ENCODE data around the gene UGT1A3.

The UGT1A3 gene

DNA sequence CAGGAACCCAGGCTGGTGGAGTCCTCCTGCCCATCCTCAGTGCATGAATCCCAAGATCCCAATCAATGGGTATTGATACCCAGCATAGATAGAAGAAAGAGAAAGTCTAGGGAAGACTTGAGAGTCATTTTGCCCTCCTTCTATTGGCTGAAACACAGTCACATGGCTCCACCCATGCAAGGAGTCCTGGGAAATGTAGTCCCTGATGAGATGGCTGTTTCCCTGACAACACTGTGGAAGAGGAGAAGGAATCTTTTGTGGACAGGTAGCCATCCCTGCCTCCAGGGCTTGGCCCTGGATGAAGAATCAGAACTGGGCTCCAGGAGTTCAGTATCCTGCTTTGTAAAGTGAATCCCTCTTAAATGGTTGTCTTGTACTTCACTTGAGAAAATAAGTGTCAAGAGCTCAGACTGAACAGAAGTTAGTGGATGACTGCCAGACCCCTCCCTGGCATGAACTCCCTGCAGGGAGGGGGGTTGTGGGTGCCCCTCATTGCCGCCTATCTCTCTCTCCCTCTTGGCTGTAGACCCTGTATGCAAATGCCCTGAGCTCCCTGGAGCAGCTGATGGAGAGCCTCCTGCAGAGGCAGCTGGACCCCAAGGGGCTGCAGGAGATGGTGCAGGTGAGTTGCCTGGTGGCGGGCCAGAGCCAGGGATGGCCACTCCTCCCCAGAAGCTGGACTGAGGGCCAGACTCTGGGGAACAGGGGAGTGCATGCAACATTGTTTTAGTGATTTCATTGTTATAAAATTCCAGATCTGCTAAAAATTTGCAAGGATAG, 85.4 kb downstream of the UGT1A3 start:
- H3K4me2 ChIP-seq (ENCODE audit: insufficient read depth, low read length) = no peak overlapping the region
- no peaks in the 10 kb centered on the region for H3K79me2 ChIP-seq (ENCODE audit: insufficient read depth, low read length)
- H4K20me1 ChIP-seq (ENCODE audit: insufficient read depth, low read length) = no peaks in the 10 kb centered on the region
- H3K4me3 ChIP-seq (ENCODE audit: low read depth in 1 of 2, low read length in 2 of 2) = no peak overlapping the region
- no peak for DNase-seq
- no peak for TF ChIP-seq CTCF (IDR thresholded peaks at IDR 0.05; ENCODE audit: borderline replicate concordance, extremely low read depth, low read length, poor library complexity, severe bottlenecking)
- TF ChIP-seq EZH2 (IDR thresholded peaks at IDR 0.05; ENCODE audit: borderline replicate concordance, low read depth, low read length, severe bottlenecking) = no peak
- H3K4me1 ChIP-seq (ENCODE audit: insufficient read depth, low read length) = no peaks in the 10 kb centered on the region
- H2AFZ ChIP-seq (ENCODE audit: low read depth, low read length) = no peak overlapping the region
- no peaks in the 10 kb centered on the region for H3K36me3 ChIP-seq (ENCODE audit: insufficient read depth, low read length)
- H3K9me3 ChIP-seq (ENCODE audit: insufficient read depth, low read length, severe bottlenecking) = no peaks in the 10 kb centered on the region
- ATAC-seq (ENCODE audit: insufficient read depth, low read depth) = no peak
- H3K27me3 ChIP-seq (ENCODE audit: insufficient read depth, low read length, poor library complexity) = peaks cover 20% of the 10 kb centered on the region
- H3K9ac ChIP-seq (ENCODE audit: low read depth, low read length) = no peak overlapping the region
- H3K27ac ChIP-seq (ENCODE audit: low read length) = no peak overlapping the region

DNA sequence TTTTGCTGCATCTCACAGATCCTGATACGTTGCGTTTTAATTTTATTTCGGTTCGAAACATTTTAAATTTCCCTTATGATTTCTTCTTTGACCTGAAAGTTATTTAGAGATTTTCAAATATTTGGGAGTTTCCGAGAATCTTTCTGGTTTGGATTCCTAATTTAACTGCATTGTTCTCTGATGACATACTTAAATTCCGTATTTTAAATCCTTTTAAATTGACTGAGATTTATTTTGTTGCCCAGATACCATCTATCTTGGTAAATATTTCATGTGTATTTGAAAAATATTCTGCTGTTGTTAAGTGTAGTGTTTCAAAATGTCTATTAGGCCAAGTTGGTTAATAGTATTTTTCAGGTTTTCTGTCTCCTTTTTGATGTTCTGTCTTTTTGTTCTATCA, 87.0 kb downstream of the UGT1A3 start:
- Histone ChIP-seq H3K4me3 (ENCODE audit: low read depth in 1 of 2, low read length in 2 of 2) (no peak overlapping the region), H4K20me1 (ENCODE audit: insufficient read depth, low read length) (no peaks in the 10 kb centered on the region), H3K79me2 (ENCODE audit: insufficient read depth, low read length) (no peaks in the 10 kb centered on the region), H3K27me3 (ENCODE audit: insufficient read depth, low read length, poor library complexity) (peaks cover 13% of the 10 kb centered on the region), H2AFZ (ENCODE audit: low read depth, low read length) (no peak overlapping the region), H3K36me3 (ENCODE audit: insufficient read depth, low read length) (no peaks in the 10 kb centered on the region), H3K4me1 (ENCODE audit: insufficient read depth, low read length) (no peaks in the 10 kb centered on the region), H3K4me2 (ENCODE audit: insufficient read depth, low read length) (no peak overlapping the region), H3K9me3 (ENCODE audit: insufficient read depth, low read length, severe bottlenecking) (no peaks in the 10 kb centered on the region), H3K27ac (ENCODE audit: low read length) (no peak overlapping the region), H3K9ac (ENCODE audit: low read depth, low read length) (no peak overlapping the region)
- ATAC-seq (ENCODE audit: insufficient read depth, low read depth) = no peak
- no peak for DNase-seq
- no peak for TF ChIP-seq CTCF (IDR thresholded peaks at IDR 0.05; ENCODE audit: borderline replicate concordance, extremely low read depth, low read length, poor library complexity, severe bottlenecking)
- TF ChIP-seq EZH2 (IDR thresholded peaks at IDR 0.05; ENCODE audit: borderline replicate concordance, low read depth, low read length, severe bottlenecking) = no peak

- no peak for DNase-seq
- Histone ChIP-seq H3K4me3 (ENCODE audit: low read depth in 1 of 2, low read length in 2 of 2) (no peak overlapping the region), H3K36me3 (ENCODE audit: insufficient read depth, low read length) (no peaks in the 10 kb centered on the region)
Observed at GRCh38 chr2:233816334-233816733, 87.5 kb downstream of the UGT1A3 start.

More at GRCh38 chr2:233816334-233816733, 87.5 kb downstream of the UGT1A3 start:
- no peak for ATAC-seq (ENCODE audit: insufficient read depth, low read depth)
- Histone ChIP-seq H3K9me3 (ENCODE audit: insufficient read depth, low read length, severe bottlenecking) (no peaks in the 10 kb centered on the region), H3K4me2 (ENCODE audit: insufficient read depth, low read length) (no peak overlapping the region), H3K4me1 (ENCODE audit: insufficient read depth, low read length) (no peaks in the 10 kb centered on the region), H4K20me1 (ENCODE audit: insufficient read depth, low read length) (no peaks in the 10 kb centered on the region), H3K79me2 (ENCODE audit: insufficient read depth, low read length) (no peaks in the 10 kb centered on the region), H2AFZ (ENCODE audit: low read depth, low read length) (no peak overlapping the region), H3K9ac (ENCODE audit: low read depth, low read length) (no peak overlapping the region), H3K27ac (ENCODE audit: low read length) (no peak overlapping the region), H3K27me3 (ENCODE audit: insufficient read depth, low read length, poor library complexity) (peaks cover 10% of the 10 kb centered on the region)
- TF ChIP-seq CTCF (IDR thresholded peaks at IDR 0.05; ENCODE audit: borderline replicate concordance, extremely low read depth, low read length, poor library complexity, severe bottlenecking) (no peak), EZH2 (IDR thresholded peaks at IDR 0.05; ENCODE audit: borderline replicate concordance, low read depth, low read length, severe bottlenecking) (no peak)

Data from DND-41 (cell line).